ENCODE data around the gene SSBP3. TPM values are rescaled to one million over a fixed set of nuclear protein-coding genes. Genes with fewer than 3 reads are reported as not detected.

Gene SSBP3
- total RNA-seq, 1 experiment from 2014 or later: 37.5 TPM

GRCh38 chr1:54225378-54225777 lies 180.8 kb downstream of the SSBP3 start:
- DNase-seq (ENCODE audit: low read depth, low spot score) (no peak), ATAC-seq (no peak)
- intact Hi-C loops (cut with micrococcal nuclease): no loop called here
- Histone ChIP-seq H3K9me3 (ENCODE audit: control insufficient read depth in 1 of 2, insufficient read depth in 1 of 2, low read depth in 1 of 2, low read length in 2 of 2) (no peaks in the 10 kb centered on the region), H3K27ac (ENCODE audit: low read depth, low read length) (no peak overlapping the region), H3K27me3 (ENCODE audit: insufficient read depth, low read length) (no peaks in the 10 kb centered on the region), H3K4me3 (replicated peaks in 1 of 2; ENCODE audit: low read depth in 1 of 2, low read length in 2 of 2) (no peak overlapping the region), H4K20me1 (ENCODE audit: insufficient read depth) (no peaks in the 10 kb centered on the region), H3K4me2 (ENCODE audit: low read length) (no peak overlapping the region), H3K4me1 (ENCODE audit: control insufficient read depth in 1 of 2, insufficient read depth in 2 of 2, low read length in 2 of 2) (peaks cover 23 to 37% of the 10 kb centered on the region in 2 experiments), H3K9me2 (ENCODE audit: insufficient read depth) (no peaks in the 10 kb centered on the region), H3K79me2 (ENCODE audit: insufficient read depth, low read length) (no peaks in the 10 kb centered on the region), H3K36me3 (ENCODE audit: control insufficient read depth in 1 of 2, insufficient read depth in 2 of 2, low read length in 2 of 2) (no peaks in the 10 kb centered on the region), H2AFZ (ENCODE audit: low read depth, low read length, poor library complexity, severe bottlenecking) (no peak overlapping the region), H3K9ac (ENCODE audit: low read length) (no peak overlapping the region)
- POLR2A ChIA-PET: no interaction called here
- CTCF ChIA-PET: no interaction called here
- BruUV-seq (replicated peaks): no TSS peak
- TF ChIP-seq, protein P1, sequence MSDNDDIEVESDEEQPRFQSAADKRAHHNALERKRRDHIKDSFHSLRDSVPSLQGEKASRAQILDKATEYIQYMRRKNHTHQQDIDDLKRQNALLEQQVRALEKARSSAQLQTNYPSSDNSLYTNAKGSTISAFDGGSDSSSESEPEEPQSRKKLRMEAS (IDR thresholded peaks at IDR 0.05): no peak
- TF ChIP-seq ZNF274 (IDR thresholded peaks at IDR 0.05; ENCODE audit: low read depth, low read length) (no peak), ZFX (IDR thresholded peaks at IDR 0.05) (no peak), CBX3 (IDR thresholded peaks at IDR 0.05; ENCODE audit: low read depth) (no peak), EZH2phosphoT487 (IDR thresholded peaks at IDR 0.05; ENCODE audit: borderline replicate concordance) (no peak), CTCF (IDR thresholded peaks at IDR 0.05 in 2 of 3, conservative IDR thresholded peaks at IDR 0.05 in 1 of 3; ENCODE audit: borderline replicate concordance in 1 of 3, insufficient read depth in 1 of 3, low read depth in 2 of 3, low read length in 2 of 3) (no peak), ATF3 (IDR thresholded peaks at IDR 0.05) (no peak), ELF1 (IDR thresholded peaks at IDR 0.05; ENCODE audit: borderline replicate concordance, low read depth) (no peak), TCF7L2 (IDR thresholded peaks at IDR 0.05; ENCODE audit: borderline replicate concordance, extremely low read depth, insufficient read depth, insufficient read length) (no peak), JUND (IDR thresholded peaks at IDR 0.05) (no peak)
- RAD21 ChIA-PET (ENCODE audit: low non-redundant PET in 1 of 2, low total read pairs in 2 of 2, uncharacterized antibody in 2 of 2, unreplicated experiment in 2 of 2): no interaction called here
